GM18502 (cell line): Measurements from ENCODE around the gene NFIA.

Experiments used
- ATAC-seq: cut with Tn5 transposase; IDR thresholded peaks from one replicate; pipeline ENCODE4 v1.9.1; 2021; ENCODE audit warnings: mild to moderate bottlenecking; ENCODE audit not compliant: unreplicated experiment, poor library complexity

The NFIA gene

GRCh38 chr1:61202854-61203598, 120.7 kb downstream of the NFIA start:
- no peak for ATAC-seq

- no peak for ATAC-seq
These were observed 122.2 kb downstream of the NFIA start for GRCh38 chr1:61204528-61204927.

GRCh38 chr1:61207416-61207815, 125.1 kb downstream of the NFIA start:
- no peak for ATAC-seq

GRCh38 chr1:61208172-61208571, 125.8 kb downstream of the NFIA start:
- ATAC-seq, result no peak

GRCh38 chr1:61208831-61209230, 126.5 kb downstream of the NFIA start:
- no peak for ATAC-seq

GRCh38 chr1:61210435-61211154, 128.2 kb downstream of the NFIA start:
- no peak for ATAC-seq

- ATAC-seq, result no peak
These were observed 131.1 kb downstream of the NFIA start for GRCh38 chr1:61213245-61214011.

- ATAC-seq, result no peak
These were observed 132.8 kb downstream of the NFIA start for GRCh38 chr1:61215119-61215518.

- no peak for ATAC-seq
These were observed 133.4 kb downstream of the NFIA start for GRCh38 chr1:61215676-61216289.

- ATAC-seq, result no peak
These were observed 138.2 kb downstream of the NFIA start for GRCh38 chr1:61220536-61220935.

- ATAC-seq, result no peak
These were observed 139.3 kb downstream of the NFIA start for GRCh38 chr1:61221642-61222041.

GRCh38 chr1:61222240-61222639, 139.9 kb downstream of the NFIA start:
- no peak for ATAC-seq

- ATAC-seq, result no peak
These were observed 140.8 kb downstream of the NFIA start for GRCh38 chr1:61223140-61223539.

GRCh38 chr1:61224609-61225008, 142.2 kb downstream of the NFIA start:
- no peak for ATAC-seq

GRCh38 chr1:61225478-61225877, 143.1 kb downstream of the NFIA start:
- ATAC-seq, result no peak

- no peak for ATAC-seq
These were observed 144.6 kb downstream of the NFIA start for GRCh38 chr1:61226791-61227567.

GRCh38 chr1:61227857-61228550, 145.6 kb downstream of the NFIA start:
- ATAC-seq, result no peak

GRCh38 chr1:61230523-61230922, 148.2 kb downstream of the NFIA start:
- no peak for ATAC-seq

- no peak for ATAC-seq
These were observed 149.4 kb downstream of the NFIA start for GRCh38 chr1:61231795-61232194.
